Naive B cell (primary cell): Measurements from ENCODE around the gene RAB11FIP3. TPM values are rescaled to one million over a fixed set of nuclear protein-coding genes. Genes with fewer than 3 reads are reported as not detected.

Experiments used
- ATAC-seq, 2 donors: fragments of 150-1000 bp; cut with Tn5 transposase; 2 replicates each; pipeline ENCODE4 v1.10.0; 2021; ENCODE audit warnings: low read depth in 2 of 2, mild to moderate bottlenecking in 2 of 2, moderate library complexity in 2 of 2
- DNase-seq: peaks from one replicate; pipeline ENCODE4 v3.0.0; 2022
- H3K27ac Mint-ChIP-seq, 6 donors: one replicate each; pipeline ENCODE4 v1.8.0; 2020 to 2022; ENCODE audit warnings: mild to moderate bottlenecking in 6 of 6, mixed read lengths in 6 of 6, moderate library complexity in 5 of 6, inconsistent platforms in 2 of 6
- H3K27me3 Mint-ChIP-seq, 3 donors: one replicate each; pipeline ENCODE4 v1.8.0; 2021 to 2022; ENCODE audit warnings: mixed read lengths in 3 of 3, mild to moderate bottlenecking in 1 of 3
- H3K36me3 Mint-ChIP-seq, 2 donors: one replicate each; pipeline ENCODE4 v1.8.0; 2020 to 2022; ENCODE audit warnings: mixed read lengths in 2 of 2, inconsistent platforms in 1 of 2, mild to moderate bottlenecking in 1 of 2
- H3K4me1 Mint-ChIP-seq, 3 donors: one replicate each; pipeline ENCODE4 v1.8.0; 2020 to 2022; ENCODE audit warnings: mixed read lengths in 3 of 3, inconsistent platforms in 1 of 3, mild to moderate bottlenecking in 1 of 3, moderate library complexity in 1 of 3
- H3K4me3 Mint-ChIP-seq, 8 donors: one replicate each; pipeline ENCODE4 v1.8.0; 2020 to 2022; ENCODE audit warnings: mild to moderate bottlenecking in 8 of 8, mixed read lengths in 8 of 8, moderate library complexity in 8 of 8, inconsistent platforms in 2 of 8
- H3K9me3 Mint-ChIP-seq, 7 donors: one replicate each; pipeline ENCODE4 v1.8.0; 2020 to 2022; ENCODE audit warnings: mixed read lengths in 7 of 7, mild to moderate bottlenecking in 5 of 7, inconsistent platforms in 2 of 7, moderate library complexity in 1 of 7
- polyA plus RNA-seq, 6 donors: library from polyadenylated mRNA; unstranded; fragments of 300-500 nt; fragmentation: Illumina TruSeq; gene quantifications; one replicate each; pipeline ENCODE4 v1.2.3, GENCODE V29; 2021; ENCODE audit warnings: low read depth in 6 of 6

Gene RAB11FIP3
- polyA plus RNA-seq, 6 donors from 2014 or later = 1.0 to 4.8 (median 1.9) TPM

GRCh38 chr16:543301-544164, 118.1 kb downstream of the RAB11FIP3 start:
- no peak overlapping the region for H3K4me3 Mint-ChIP-seq
- H3K4me1 Mint-ChIP-seq = peaks cover 0 to 3% (median 0%) of the 10 kb centered on the region in 3 donors
- DNase-seq = no peak
- no peaks in the 10 kb centered on the region for H3K36me3 Mint-ChIP-seq
- no peak for ATAC-seq
- H3K9me3 Mint-ChIP-seq = no peaks in the 10 kb centered on the region
- H3K27me3 Mint-ChIP-seq = no peaks in the 10 kb centered on the region
- no peak overlapping the region for H3K27ac Mint-ChIP-seq

DNA sequence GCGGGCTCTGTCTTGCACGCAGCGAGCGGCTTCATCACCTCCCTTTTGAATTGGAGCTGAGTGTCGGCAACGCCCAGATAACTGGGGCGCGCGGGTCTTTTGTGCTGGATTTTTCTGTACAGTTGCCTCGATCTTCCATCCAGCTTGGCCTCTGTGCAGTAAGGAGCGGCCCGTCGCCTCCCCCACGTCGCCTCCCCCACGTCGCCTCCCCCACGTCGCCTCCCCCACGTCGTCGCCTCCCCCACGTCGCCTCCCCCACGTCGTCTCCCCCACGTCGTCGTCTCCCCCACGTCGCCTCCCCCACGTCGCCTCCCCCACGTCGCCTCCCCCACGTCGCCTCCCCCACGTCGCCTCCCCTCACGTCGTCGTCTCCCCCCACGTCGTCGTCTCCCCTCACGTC, 119.1 kb downstream of the RAB11FIP3 start:
- no peak overlapping the region for H3K27ac Mint-ChIP-seq
- DNase-seq = no peak
- ATAC-seq = no peak
- H3K4me3 Mint-ChIP-seq = no peak overlapping the region
- H3K9me3 Mint-ChIP-seq = no peaks in the 10 kb centered on the region
- peaks cover 0 to 3% (median 0%) of the 10 kb centered on the region in 3 donors for H3K4me1 Mint-ChIP-seq
- H3K36me3 Mint-ChIP-seq = no peaks in the 10 kb centered on the region
- H3K27me3 Mint-ChIP-seq = no peaks in the 10 kb centered on the region

DNA sequence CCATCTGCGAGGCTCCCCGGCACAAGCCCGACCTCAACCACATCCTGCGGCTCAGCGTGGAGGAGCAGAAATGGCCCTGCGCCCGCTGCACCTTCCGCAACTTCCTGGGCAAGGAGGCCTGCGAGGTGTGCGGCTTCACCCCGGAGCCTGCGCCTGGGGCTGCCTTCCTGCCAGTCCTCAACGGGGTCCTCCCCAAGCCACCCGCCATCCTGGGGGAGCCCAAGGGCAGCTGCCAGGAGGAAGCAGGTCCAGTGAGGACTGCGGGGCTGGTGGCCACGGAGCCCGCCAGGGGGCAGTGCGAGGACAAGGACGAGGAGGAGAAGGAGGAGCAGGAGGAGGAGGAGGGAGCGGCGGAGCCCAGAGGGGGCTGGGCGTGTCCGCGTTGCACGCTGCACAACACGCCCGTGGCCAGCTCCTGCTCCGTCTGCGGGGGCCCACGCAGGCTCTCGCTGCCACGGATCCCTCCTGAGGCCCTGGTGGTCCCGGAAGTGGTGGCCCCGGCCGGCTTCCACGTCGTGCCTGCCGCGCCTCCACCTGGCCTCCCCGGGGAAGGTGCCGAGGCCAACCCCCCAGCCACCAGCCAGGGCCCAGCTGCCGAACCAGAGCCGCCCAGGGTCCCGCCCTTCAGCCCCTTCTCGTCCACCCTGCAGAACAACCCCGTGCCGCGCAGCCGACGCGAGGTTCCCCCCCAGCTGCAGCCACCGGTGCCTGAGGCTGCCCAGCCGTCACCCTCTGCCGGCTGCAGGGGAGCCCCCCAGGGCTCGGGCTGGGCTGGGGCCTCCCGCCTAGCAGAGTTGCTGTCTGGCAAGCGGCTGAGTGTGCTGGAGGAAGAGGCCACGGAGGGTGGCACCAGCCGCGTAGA, 121.7 kb downstream of the RAB11FIP3 start:
- DNase-seq = no peak

GRCh38 chr16:548586-548985, 123.1 kb downstream of the RAB11FIP3 start:
- no peaks in the 10 kb centered on the region for H3K27me3 Mint-ChIP-seq
- DNase-seq (no peak), ATAC-seq (no peak)
- no peaks in the 10 kb centered on the region for H3K36me3 Mint-ChIP-seq
- H3K4me3 Mint-ChIP-seq = no peak overlapping the region
- H3K4me1 Mint-ChIP-seq = no peaks in the 10 kb centered on the region
- H3K27ac Mint-ChIP-seq = no peak overlapping the region
- H3K9me3 Mint-ChIP-seq = no peaks in the 10 kb centered on the region

More for the DNA sequence above, 121.7 kb downstream of the RAB11FIP3 start:
- Mint-ChIP-seq H3K4me1 (peaks cover 0 to 2% (median 0%) of the 10 kb centered on the region in 3 donors), H3K36me3 (no peaks in the 10 kb centered on the region), H3K4me3 (peak overlapping the region in 3 of 8 donors; percentile 6 to 52 (median 32)), H3K9me3 (no peaks in the 10 kb centered on the region), H3K27ac (no peak overlapping the region), H3K27me3 (no peaks in the 10 kb centered on the region)
- peak; percentile 76 to 77 for ATAC-seq

DNA sequence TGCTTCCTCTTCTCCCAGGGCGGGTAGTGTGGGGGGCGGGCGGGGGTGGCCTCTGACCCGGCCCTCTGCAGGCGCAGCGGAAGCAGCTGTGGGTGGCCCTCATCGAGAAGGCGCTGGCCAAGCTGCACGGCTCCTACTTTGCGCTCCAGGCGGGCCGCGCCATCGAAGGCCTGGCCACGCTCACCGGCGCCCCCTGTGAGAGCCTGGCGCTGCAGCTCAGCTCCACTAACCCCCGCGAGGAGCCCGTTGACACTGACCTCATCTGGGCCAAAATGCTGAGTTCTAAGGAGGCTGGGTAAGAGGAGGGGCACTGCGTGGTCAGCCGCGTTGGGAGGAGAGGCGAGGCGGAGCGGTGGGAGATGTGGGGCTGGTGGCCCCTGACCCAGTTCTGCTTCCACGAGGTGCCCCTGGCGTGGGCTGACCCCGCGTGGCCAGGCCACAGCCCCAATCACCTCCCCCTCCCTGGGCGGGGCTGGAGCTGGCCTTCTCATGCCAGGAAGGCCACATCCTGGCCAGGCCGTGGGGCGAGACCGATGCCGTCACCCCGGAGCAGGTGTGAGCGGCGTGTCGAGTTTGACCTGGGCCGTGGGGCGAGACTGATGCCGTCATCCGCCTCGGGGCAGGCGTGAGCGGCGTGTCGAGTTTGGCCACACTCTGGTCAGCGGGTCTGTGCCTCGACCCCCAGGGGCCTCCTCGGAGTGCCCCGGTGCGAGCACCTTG, 124.3 kb downstream of the RAB11FIP3 start:
- Mint-ChIP-seq H3K4me3 (no peak overlapping the region), H3K4me1 (no peaks in the 10 kb centered on the region), H3K27ac (no peak overlapping the region), H3K36me3 (no peaks in the 10 kb centered on the region), H3K9me3 (no peaks in the 10 kb centered on the region), H3K27me3 (no peaks in the 10 kb centered on the region)
- DNase-seq (no peak), ATAC-seq (no peak)

- DNase-seq (no peak), ATAC-seq (no peak)
- Mint-ChIP-seq H3K9me3 (no peaks in the 10 kb centered on the region), H3K27me3 (no peaks in the 10 kb centered on the region), H3K4me3 (no peak overlapping the region), H3K4me1 (no peaks in the 10 kb centered on the region), H3K36me3 (no peaks in the 10 kb centered on the region), H3K27ac (no peak overlapping the region)
Measured at GRCh38 chr16:551210-551609, 125.8 kb downstream of the RAB11FIP3 start.

- DNase-seq (no peak), ATAC-seq (no peak)
- no peak overlapping the region for H3K4me3 Mint-ChIP-seq
- no peak overlapping the region for H3K27ac Mint-ChIP-seq
- H3K4me1 Mint-ChIP-seq = no peaks in the 10 kb centered on the region
- peaks cover 0 to under 1% (median 0%) of the 10 kb centered on the region in 3 donors for H3K27me3 Mint-ChIP-seq
- no peaks in the 10 kb centered on the region for H3K9me3 Mint-ChIP-seq
- H3K36me3 Mint-ChIP-seq = no peaks in the 10 kb centered on the region
Measured at GRCh38 chr16:552171-552570, 126.7 kb downstream of the RAB11FIP3 start.

DNA sequence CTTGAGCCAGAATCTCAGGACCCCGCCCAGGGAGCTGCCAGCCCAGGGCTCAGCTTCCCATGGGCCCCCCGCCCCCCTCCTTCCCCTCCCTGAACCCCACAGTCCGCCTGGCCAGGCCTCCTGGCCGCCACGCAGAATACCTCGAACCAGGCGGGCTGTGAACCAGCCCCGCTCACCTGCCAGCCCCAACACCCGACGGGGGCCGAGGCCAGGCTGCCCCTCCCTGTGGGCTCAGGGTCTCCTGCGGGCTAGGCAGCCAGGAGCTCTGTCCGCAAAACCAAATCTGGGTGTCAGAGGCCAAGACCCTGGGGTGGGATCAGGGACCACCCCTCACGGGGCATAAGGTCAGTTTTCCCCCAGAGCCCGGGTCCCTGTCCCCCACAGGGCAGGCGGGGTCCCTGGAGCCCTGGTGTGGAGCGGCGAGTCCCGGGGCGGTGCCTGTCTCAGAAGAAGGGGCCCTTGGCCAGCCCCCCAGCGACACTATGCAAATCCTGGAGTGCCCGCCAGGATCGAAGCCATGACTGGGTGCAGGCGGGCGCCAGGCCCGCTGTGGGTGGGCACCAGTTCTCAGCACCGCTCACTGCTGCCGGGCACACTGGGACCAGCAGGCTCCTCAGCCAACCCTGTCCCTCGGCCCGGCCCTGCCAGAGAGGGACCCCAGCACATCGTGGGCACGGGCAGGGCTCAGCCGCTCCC, 128.3 kb downstream of the RAB11FIP3 start:
- Mint-ChIP-seq H3K27ac (peak overlapping the region in 1 of 6 donors; percentile 30), H3K9me3 (no peaks in the 10 kb centered on the region), H3K4me1 (peaks cover 0 to 5% (median 3%) of the 10 kb centered on the region in 3 donors), H3K27me3 (peaks cover 0 to 17% (median 9%) of the 10 kb centered on the region in 3 donors), H3K36me3 (no peaks in the 10 kb centered on the region), H3K4me3 (no peak overlapping the region)
- no peak for ATAC-seq
- no peak for DNase-seq

- ATAC-seq = no peak
- no peak overlapping the region for H3K27ac Mint-ChIP-seq
- no peaks in the 10 kb centered on the region for H3K9me3 Mint-ChIP-seq
- H3K36me3 Mint-ChIP-seq = no peaks in the 10 kb centered on the region
- no peak overlapping the region for H3K4me3 Mint-ChIP-seq
- peaks cover 0 to 5% (median 3%) of the 10 kb centered on the region in 3 donors for H3K4me1 Mint-ChIP-seq
- H3K27me3 Mint-ChIP-seq = peaks cover 0 to 20% (median 10%) of the 10 kb centered on the region in 3 donors
- DNase-seq = no peak
Measured at GRCh38 chr16:554297-554621, 128.8 kb downstream of the RAB11FIP3 start.

- Mint-ChIP-seq H3K36me3 (no peaks in the 10 kb centered on the region), H3K4me1 (peaks cover 0 to 6% (median 5%) of the 10 kb centered on the region in 3 donors), H3K9me3 (no peaks in the 10 kb centered on the region), H3K27me3 (peaks cover 0 to 24% (median 10%) of the 10 kb centered on the region in 3 donors), H3K4me3 (no peak overlapping the region), H3K27ac (no peak overlapping the region)
- DNase-seq (no peak), ATAC-seq (no peak)
Measured at GRCh38 chr16:554640-555365, 129.4 kb downstream of the RAB11FIP3 start.

DNA sequence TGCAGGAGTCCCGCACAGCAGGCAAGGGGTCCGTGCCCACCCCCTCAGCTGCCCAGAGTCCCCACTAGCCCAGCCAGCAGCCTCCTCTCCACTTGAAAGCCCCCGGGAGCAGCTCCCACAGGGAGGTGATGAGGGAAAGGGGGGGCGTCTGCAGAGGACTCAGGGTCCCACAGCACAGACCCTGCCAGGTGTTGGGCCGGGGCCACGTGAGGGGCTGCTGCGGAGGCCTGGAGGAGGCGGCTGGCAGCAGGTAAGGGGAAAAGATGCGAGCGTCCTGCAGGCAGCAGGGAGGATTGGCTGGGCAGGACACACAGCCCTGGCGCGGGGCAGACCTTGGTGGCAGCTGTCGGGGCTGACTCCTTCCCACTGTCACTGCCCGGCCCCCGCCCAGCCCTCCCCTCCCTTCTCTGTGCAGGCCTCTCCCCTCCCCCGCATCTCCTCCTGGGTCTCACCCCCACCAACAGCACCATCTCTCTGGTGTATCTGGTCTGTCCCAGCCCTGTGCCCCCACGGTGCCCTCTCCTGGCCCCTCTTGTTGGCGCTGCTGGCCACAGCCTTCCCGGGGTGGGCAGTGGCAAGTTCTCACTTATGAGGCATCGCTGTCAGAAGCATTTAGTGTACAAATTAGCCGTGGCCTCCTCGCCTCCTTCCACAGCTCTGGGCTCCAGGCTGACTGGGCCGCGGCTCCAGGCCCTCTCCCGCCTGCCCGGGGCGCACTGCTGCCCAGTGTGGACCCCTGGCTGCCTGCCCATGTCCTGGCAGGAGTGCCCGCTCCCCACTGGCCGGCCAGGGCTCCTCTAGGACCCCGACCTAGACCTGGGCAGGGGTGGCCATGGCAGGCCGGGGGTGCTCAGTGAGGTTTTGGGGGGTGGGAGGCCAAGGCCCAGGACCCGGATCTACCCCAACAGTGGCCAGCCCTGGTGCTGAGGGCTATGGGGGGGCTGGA, 130.4 kb downstream of the RAB11FIP3 start:
- H3K4me3 Mint-ChIP-seq = no peak overlapping the region
- ATAC-seq = no peak
- no peaks in the 10 kb centered on the region for H3K36me3 Mint-ChIP-seq
- no peaks in the 10 kb centered on the region for H3K9me3 Mint-ChIP-seq
- peaks cover 0 to 6% (median 5%) of the 10 kb centered on the region in 3 donors for H3K4me1 Mint-ChIP-seq
- H3K27me3 Mint-ChIP-seq = peaks cover 0 to 24% (median 10%) of the 10 kb centered on the region in 3 donors
- no peak overlapping the region for H3K27ac Mint-ChIP-seq
- DNase-seq = no peak
